Measurements from ENCODE around the gene TMEM54.
A peak's percentile ranks its signal among the peaks of the same experiment; 100 is the strongest.
"Not testable (repeated sequence)": the region's sequence is repeated elsewhere in the genome, so short reads cannot be mapped to it uniquely, and the experiment has no call there.

The TMEM54 gene

GRCh38 chr1:32918179-32918578, 17.0 kb upstream of the TMEM54 start:
- DNase-seq, result no peak

GRCh38 chr1:32917521-32917920, 16.3 kb upstream of the TMEM54 start:
- no peak for DNase-seq

- peak; percentile 27 to 60 for DNase-seq
These were observed 14.8 kb upstream of the TMEM54 start for GRCh38 chr1:32915766-32916706.

- DNase-seq, result no peak
These were observed 9.1 kb upstream of the TMEM54 start for GRCh38 chr1:32910319-32910718.

GRCh38 chr1:32907435-32907834, 6.2 kb upstream of the TMEM54 start:
- DNase-seq, result no peak

GRCh38 chr1:32906654-32907053, 5.5 kb upstream of the TMEM54 start:
- DNase-seq, result no peak

GRCh38 chr1:32905588-32905987, 4.4 kb upstream of the TMEM54 start:
- not testable (repeated sequence) for DNase-seq

- no peak for DNase-seq
These were observed 3.6 kb upstream of the TMEM54 start for GRCh38 chr1:32904797-32905196.

GRCh38 chr1:32903991-32904785, 3.0 kb upstream of the TMEM54 start:
- DNase-seq, result no peak

GRCh38 chr1:32902535-32902920, 1.3 kb upstream of the TMEM54 start:
- DNase-seq, result no peak

GRCh38 chr1:32901823-32902534, 790 bp upstream of the TMEM54 start:
- DNase-seq, result no peak

- DNase-seq, result no peak
These were observed 726 bp downstream of the TMEM54 start for GRCh38 chr1:32900371-32900955.

GRCh38 chr1:32899586-32900296, 1.4 kb downstream of the TMEM54 start:
- DNase-seq, result no peak

- DNase-seq, result no peak
These were observed 2.2 kb downstream of the TMEM54 start for GRCh38 chr1:32898958-32899357.

GRCh38 chr1:32898056-32898455, 3.1 kb downstream of the TMEM54 start:
- no peak for DNase-seq

- DNase-seq, result no peak
These were observed 3.8 kb downstream of the TMEM54 start for GRCh38 chr1:32897082-32898049.

GRCh38 chr1:32896451-32896850, 4.7 kb downstream of the TMEM54 start:
- no peak for DNase-seq

GRCh38 chr1:32895325-32896215, 5.6 kb downstream of the TMEM54 start:
- no peak for DNase-seq

- no peak for DNase-seq
These were observed 6.5 kb downstream of the TMEM54 start for GRCh38 chr1:32894681-32895080.

Data from inflammatory macrophage treated with lipopolysaccharide for 1 hour (primary cell).